ENCODE measurements around the gene CENPS.
"Not testable (repeated sequence)": the region's sequence is repeated elsewhere in the genome, so short reads cannot be mapped to it uniquely, and the experiment has no call there.

The CENPS gene

DNA sequence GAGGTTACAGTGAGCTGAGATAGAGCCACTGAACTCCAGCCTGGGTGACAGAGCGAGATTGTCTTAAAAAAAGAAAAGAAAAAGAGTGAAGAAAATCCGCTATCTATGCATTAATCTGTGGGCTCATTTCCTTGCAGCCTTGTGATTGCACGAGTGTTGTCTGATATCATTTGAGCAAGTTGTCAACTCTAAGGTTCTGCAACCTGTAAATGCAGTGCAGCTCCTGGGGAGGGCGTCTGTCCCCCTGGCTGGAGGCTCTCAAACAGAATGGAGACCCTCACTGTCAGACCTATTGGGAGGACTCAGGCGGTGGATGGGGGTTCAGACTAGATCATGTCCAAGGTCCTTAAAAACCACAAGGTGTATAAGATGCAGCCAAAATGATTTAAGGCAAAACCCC is 25.8 kb downstream of the CENPS start:
- DNase-seq, result no peak

- DNase-seq, result no peak
Measured at GRCh38 chr1:10456661-10457060, 26.4 kb downstream of the CENPS start.

GRCh38 chr1:10457462-10457861 is 27.2 kb downstream of the CENPS start:
- DNase-seq, result not testable (repeated sequence)

GRCh38 chr1:10457875-10458274 is 27.6 kb downstream of the CENPS start:
- no peak for DNase-seq

- peak; percentile 83 for DNase-seq
Measured at GRCh38 chr1:10459184-10459583, 29.0 kb downstream of the CENPS start.

- DNase-seq, result no peak
Measured at GRCh38 chr1:10467078-10467477, 36.8 kb downstream of the CENPS start.

DNA sequence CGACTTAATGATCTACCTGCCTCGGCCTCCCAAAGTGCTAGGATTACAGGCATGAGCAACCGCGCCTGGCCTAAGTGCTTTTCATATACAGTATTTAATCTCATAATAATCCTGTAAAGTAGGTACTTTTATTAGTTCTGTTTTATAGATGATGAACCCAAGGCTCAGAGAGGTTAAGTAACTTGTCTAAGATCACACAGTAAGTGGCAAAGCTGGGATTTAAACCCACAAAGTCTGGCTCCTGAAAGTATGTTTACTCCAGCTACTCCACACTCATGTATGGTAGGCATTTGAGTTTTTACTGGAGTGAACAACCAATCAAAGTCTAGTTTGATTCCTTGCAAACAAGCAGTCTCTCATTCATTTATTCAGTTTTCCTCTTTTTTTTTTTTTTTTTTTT is 39.8 kb downstream of the CENPS start:
- no peak for DNase-seq

DNA sequence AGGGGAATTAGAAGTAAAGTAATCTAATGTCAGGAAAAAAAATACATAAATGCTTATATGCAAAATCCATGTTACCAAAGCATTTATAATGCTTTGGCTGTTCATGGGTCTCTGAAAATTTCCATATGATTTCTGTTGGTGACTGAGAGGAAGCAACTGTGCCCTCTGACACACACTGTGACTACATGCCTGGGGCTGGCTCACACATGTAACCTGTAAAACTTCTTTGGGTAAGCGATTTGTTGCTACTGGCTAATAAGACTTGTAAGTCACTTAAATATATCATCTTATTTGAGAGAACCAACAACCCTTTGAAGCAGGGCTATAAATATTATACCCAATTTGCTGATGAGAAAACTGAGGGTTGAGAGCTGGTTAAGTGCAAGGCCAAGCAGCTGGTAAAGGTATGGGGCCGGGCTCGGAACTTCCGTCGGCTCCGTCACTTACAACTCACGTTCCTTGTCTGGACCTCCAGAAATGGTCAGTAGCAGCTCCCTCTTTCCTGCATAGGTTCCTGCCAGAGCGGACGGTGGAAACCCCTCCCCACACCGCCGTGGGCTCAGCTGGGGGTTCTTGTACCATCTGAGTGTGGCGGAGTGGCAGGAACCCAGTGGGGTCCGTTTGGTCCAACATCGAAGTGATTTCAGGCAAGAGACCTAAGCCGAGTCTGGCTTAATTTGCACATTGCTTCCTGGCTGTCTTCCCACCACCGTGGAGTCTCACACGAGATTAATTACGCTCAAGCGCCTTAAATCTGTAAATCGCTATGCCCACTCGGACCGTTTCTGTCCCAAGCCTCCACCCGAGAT is 41.4 kb downstream of the CENPS start:
- DNase-seq, result peak; percentile 21

DNA sequence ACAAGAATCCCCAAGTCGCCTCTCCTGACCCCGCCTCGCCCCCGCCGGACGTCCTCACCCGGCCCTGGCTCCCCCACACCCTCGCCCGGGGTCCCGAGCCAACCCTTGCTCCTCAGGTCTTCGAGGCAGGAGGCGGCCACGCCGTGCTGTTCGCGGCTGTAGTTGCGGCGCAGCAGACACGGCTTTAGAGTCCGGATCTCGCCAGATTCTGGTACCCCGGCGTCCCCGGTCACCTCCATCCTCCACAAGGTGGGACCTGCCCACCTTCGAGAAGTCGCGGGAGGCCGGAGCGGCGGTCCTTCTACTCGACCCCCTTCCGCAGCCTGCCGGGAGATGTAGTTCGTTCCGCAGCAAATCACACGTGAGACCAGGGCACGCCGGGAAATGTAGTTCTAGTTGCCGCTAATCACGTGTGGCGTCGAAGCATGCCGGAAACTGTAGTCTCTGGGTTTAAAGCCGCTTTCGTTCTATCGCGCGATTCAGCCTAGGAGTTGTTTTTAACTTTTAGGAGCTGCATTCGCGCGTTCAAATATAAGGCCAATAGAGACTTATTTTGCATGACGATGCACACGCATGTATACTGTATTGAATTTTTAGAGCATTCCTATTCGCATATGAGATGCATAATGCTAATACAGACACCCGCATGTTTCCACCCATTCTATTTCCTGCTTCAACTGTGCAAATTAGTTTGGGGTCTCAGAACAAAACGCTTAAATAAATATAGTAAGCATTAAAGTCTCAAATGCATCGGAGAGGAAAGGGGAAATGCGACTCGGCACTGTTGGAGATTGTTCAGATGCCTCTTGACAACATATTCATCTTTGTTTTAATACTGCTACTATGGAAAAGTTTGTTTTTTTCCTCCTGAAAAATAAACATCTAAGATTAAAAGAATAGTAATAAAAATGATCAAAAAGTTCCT is 42.2 kb downstream of the CENPS start, which contains the start of gene DFFA:
Gene DFFA (minus strand): TSS at position 310 of the 925 bp plus-strand sequence. CDS start 71 bp downstream, at position 239.
- DNase-seq, result peak; percentile 97

DNA sequence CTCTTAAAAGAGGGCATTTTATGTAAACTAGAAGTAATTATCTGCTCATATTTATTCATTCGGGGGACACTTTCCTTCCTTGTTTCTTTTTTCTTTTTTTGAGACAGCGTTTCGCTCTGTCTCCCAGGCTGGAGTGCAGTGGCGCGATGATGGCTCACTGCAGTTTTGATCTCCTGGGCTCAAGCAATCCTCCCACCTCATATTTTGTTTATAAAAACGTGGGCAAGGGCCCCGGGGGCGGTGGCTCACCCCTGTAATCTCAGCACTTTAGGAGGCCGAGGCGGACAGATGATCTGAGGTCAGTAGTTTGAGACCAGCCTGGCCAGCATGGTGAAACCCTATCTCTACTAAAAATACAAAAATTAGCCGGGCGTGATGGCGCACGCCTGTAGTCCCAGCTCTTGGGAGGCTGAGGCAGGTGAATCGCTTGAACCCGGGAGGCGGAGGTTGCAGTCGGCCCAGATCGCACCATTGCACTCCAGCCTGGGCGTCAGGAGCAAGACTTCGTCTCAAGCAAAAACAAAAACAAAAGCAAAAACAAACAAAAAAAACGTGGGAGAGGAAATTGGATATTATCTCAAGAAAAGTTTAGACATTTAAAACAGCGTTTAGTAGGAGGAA is 43.0 kb downstream of the CENPS start:
- DNase-seq, result peak; percentile 47

DNA sequence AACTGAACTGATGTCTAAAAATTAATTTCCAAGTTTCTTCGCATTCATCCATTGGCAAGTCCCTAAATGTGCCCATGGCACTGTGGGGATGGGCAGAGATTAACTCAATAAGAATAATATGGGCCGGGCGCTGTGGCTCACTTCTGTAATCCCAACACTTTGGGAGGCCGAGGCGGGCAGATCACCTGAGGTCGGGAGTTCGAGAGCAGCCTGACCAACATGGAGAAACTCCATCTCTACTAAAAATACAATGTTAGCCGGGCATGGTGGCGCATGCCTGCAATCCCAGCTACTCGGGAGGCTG is 44.0 kb downstream of the CENPS start:
- not testable (repeated sequence) for DNase-seq

DNA sequence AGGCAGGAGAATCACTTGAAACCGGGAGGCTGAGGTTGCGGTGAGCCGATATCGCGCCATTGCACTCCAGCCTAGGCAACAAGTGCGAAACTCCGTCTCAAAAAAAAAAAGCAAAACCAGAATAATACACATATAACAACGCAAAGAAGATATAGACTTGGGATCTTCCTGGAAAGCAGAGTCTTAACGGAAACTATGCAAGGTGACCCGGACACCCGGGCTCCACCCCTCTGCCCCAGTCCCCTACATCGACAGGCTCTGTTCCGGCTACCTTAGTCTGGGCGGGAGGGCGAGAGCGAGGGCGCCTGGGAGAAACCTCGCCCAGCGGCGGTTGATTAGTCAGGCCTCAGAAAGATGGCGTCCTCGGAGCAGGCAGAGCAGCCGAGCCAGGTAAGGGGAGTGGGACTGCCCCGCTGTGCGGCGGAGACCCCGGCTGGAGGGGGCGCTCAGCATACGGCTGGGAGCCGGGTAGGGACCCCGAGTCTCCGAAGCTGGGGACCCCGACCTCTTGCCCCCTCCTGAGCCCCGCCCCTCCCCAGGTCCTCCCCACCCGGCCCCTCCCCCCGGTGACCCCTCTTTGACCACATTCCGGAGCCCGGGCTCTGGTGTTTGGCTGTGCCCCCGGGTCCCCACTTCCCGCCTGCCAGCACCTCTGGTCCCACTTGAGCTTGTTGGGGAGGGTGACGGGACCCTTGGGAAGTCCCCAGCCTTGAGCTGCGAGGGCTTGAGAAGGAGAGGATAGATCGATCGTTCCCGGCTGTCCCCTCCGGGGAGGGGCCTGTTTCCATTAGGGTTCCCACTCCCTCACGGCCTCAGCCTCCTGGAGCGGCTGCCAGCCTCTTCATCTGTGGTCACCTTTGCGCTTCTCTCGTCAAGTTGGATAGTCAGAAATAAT is 44.6 kb downstream of the CENPS start, which contains the start of gene PEX14:
Gene PEX14 (plus strand): TSS at position 338 of the 895 bp plus-strand sequence. CDS start 17 bp downstream, at position 355.
- peak; percentile 78 for DNase-seq

DNA sequence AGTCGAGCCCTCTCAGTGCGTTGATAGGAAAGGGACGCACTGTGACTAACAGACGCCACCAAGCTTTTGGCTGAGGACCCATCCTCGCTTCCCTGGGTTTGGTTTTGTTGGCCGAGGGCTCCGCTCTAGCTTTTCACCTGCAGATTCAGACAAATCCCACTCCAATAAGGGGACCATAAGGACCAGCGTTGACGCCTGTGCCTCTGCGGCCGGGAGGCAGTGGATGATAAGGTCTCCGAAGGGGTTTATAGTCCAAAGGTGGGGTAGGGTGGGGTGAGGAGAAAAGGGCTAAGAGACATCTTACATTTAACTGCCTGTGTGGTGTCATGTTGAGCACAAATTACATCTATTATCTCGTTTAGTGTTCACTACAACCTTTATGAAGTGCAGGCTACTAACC is 45.3 kb downstream of the CENPS start:
- no peak for DNase-seq

- no peak for DNase-seq
Measured at GRCh38 chr1:10479296-10479695, 49.1 kb downstream of the CENPS start.

DNA sequence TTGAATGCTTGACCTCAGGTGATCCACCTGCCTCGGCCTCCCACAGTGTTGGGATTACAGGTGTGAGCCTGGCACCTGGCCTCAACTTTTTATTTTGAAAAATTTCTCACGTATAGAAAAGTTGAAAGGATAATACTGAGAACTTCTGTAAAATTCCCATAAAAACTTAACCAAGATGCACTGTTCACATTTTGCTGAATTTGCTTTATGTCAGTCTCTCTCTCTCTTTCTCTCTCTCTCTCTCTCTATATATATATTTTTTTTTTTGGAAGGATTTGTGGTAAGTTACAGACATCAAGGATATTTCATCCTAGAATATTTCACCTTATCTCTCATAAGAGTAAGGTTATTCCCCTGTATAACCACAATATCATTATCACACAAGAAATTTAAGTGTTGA is 50.4 kb downstream of the CENPS start:
- DNase-seq, result no peak

GRCh38 chr1:10484521-10484920 is 54.3 kb downstream of the CENPS start:
- no peak for DNase-seq

DNA sequence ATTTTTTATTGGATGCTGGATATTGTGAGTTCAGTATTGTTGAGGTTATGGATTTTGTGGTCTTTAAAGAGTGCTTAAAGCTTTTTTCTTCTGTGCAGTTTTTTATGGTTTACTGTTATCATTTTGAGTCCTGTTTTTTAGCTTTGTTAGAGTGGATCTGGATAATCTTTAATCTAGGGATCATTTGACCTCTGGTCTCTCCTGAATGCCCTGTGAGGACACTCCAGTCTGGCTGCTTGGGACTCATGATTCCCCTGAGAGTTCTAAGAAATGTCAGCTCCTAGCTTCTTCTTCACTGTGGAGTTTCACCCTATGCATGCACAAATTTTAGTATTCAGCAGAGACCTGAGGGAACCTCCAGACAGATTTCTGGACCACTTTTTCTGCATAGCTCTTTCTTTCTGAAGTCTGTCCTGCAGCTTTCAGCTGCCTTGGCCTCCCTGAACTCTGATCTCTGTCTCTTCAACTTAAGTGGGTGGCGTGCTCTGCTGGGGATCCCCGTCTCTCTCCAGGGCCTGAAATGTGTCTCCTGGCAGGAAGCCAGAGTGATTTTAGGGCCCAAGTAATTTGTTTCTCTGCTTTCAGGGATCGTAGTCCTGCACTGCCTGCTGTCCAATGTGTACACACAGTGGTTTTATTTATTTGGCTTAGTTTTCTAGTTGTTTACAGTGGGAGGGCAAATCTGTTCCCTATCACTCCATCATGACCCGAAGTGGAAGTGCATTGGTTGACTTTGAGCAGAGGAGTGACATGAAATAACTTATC is 59.2 kb downstream of the CENPS start:
- no peak for DNase-seq

DNA sequence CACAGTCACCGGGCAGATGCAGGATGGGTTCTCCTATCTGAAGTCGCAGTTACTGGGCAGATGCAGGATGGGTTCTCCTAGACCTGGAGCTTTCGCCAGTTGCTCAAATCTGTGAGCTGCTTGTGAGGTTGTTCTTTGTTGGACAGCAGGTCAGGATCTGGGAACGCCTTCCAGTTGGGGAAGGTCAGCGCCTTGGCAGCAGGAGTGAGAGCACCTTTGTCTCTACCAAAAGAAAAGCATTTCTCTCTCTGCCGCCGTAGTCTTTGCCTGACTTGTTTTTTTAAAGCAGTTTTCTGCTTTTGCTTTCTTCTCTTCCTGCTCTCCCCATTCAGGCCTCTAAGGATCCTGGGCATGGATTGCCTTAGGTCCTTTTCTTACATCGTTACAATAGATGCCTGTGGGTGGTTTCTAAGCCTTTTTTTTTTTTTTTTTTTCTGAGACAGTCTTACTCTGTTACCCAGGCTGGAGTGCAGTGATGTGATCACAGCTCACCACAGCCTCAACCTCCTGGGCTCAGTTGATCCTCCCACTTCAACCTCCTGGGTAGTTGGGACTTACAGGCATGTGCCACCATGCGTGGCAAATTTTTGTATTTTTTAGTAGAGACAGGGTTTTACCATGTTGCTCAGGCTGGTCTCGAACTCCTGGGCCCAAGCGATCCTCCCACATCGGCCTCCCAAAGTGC is 60.2 kb downstream of the CENPS start:
- no peak for DNase-seq
